Measurements from ENCODE around the gene KRT25. TPM values are rescaled to one million over a fixed set of nuclear protein-coding genes. Genes with fewer than 3 reads are reported as not detected.

Gene KRT25
- total RNA-seq, 1 experiment from 2014 or later = not detected

GRCh38 chr17:40738553-40738952 lies 16.6 kb downstream of the KRT25 start:
- no peaks in the 10 kb centered on the region for H3K4me1 Mint-ChIP-seq (ENCODE audit: low read depth, unreplicated experiment)

GRCh38 chr17:40735016-40735415 lies 20.1 kb downstream of the KRT25 start:
- H3K27ac Mint-ChIP-seq (ENCODE audit: unreplicated experiment) = no peak overlapping the region
- no peaks in the 10 kb centered on the region for H3K4me1 Mint-ChIP-seq (ENCODE audit: low read depth, unreplicated experiment)
- TF ChIP-seq, protein P1, sequence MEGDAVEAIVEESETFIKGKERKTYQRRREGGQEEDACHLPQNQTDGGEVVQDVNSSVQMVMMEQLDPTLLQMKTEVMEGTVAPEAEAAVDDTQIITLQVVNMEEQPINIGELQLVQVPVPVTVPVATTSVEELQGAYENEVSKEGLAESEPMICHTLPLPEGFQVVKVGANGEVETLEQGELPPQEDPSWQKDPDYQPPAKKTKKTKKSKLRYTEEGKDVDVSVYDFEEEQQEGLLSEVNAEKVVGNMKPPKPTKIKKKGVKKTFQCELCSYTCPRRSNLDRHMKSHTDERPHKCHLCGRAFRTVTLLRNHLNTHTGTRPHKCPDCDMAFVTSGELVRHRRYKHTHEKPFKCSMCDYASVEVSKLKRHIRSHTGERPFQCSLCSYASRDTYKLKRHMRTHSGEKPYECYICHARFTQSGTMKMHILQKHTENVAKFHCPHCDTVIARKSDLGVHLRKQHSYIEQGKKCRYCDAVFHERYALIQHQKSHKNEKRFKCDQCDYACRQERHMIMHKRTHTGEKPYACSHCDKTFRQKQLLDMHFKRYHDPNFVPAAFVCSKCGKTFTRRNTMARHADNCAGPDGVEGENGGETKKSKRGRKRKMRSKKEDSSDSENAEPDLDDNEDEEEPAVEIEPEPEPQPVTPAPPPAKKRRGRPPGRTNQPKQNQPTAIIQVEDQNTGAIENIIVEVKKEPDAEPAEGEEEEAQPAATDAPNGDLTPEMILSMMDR (IDR thresholded peaks at IDR 0.05; ENCODE audit: unreplicated experiment) = no peak
- DNase-seq = no peak
- CTCF ChIA-PET = interaction anchor here (1.0 to 12.3 kb wide), 11 partner anchors 11 to 1113 kb away, joined by 3 to 116 read pairs (median 8); partner anchors contain the start of genes KRT25 and SMARCE1
- H3K9me3 Mint-ChIP-seq (ENCODE audit: low read depth, unreplicated experiment) = peaks cover 2% of the 10 kb centered on the region
- intact Hi-C loops (cut with micrococcal nuclease; ENCODE audit: unreplicated experiment) = no loop called here
- H3K27me3 Mint-ChIP-seq (ENCODE audit: unreplicated experiment) = peaks cover 88% of the 10 kb centered on the region
- BruUV-seq (replicated peaks) = no TSS peak
- no peaks in the 10 kb centered on the region for H3K36me3 Mint-ChIP-seq (ENCODE audit: insufficient read depth, unreplicated experiment)
- H3K4me3 Mint-ChIP-seq (ENCODE audit: low read depth, unreplicated experiment) = no peak overlapping the region

More at GRCh38 chr17:40738553-40738952, 16.6 kb downstream of the KRT25 start:
- H3K27me3 Mint-ChIP-seq (ENCODE audit: unreplicated experiment) = peaks cover 88% of the 10 kb centered on the region
- intact Hi-C loops (cut with micrococcal nuclease; ENCODE audit: unreplicated experiment) = no loop called here
- TF ChIP-seq, protein P1 (IDR thresholded peaks at IDR 0.05; ENCODE audit: unreplicated experiment) = no peak
- BruUV-seq (replicated peaks) = no TSS peak
- no peaks in the 10 kb centered on the region for H3K36me3 Mint-ChIP-seq (ENCODE audit: insufficient read depth, unreplicated experiment)
- H3K9me3 Mint-ChIP-seq (ENCODE audit: low read depth, unreplicated experiment) = peaks cover 5% of the 10 kb centered on the region
- no peak overlapping the region for H3K4me3 Mint-ChIP-seq (ENCODE audit: low read depth, unreplicated experiment)
- CTCF ChIA-PET = interaction anchor here (0.5 to 12.3 kb wide), 10 partner anchors 9 to 263 kb away, joined by 3 to 116 read pairs (median 6); partner anchors contain the start of gene KRT25
- DNase-seq = no peak
- H3K27ac Mint-ChIP-seq (ENCODE audit: unreplicated experiment) = no peak overlapping the region

GRCh38 chr17:40734018-40734417 lies 21.1 kb downstream of the KRT25 start:
- Mint-ChIP-seq H3K4me3 (ENCODE audit: low read depth, unreplicated experiment) (no peak overlapping the region), H3K9me3 (ENCODE audit: low read depth, unreplicated experiment) (peaks cover 2% of the 10 kb centered on the region), H3K4me1 (ENCODE audit: low read depth, unreplicated experiment) (no peaks in the 10 kb centered on the region), H3K27me3 (ENCODE audit: unreplicated experiment) (peaks cover 84% of the 10 kb centered on the region), H3K27ac (ENCODE audit: unreplicated experiment) (no peak overlapping the region), H3K36me3 (ENCODE audit: insufficient read depth, unreplicated experiment) (no peaks in the 10 kb centered on the region)
- TF ChIP-seq, protein P1 (IDR thresholded peaks at IDR 0.05; ENCODE audit: unreplicated experiment) = no peak
- no TSS peak for BruUV-seq (replicated peaks)
- peak; percentile 10 for DNase-seq
- CTCF ChIA-PET = interaction anchor here (0.6 to 12.3 kb wide), 11 partner anchors 11 to 1112 kb away, joined by 3 to 116 read pairs (median 5); partner anchors contain the start of gene KRT25
- intact Hi-C loops (cut with micrococcal nuclease; ENCODE audit: unreplicated experiment) = loop anchor here (5.0 kb wide), 1 partner anchor 847 kb away; no protein-coding TSS in a partner anchor

GRCh38 chr17:40730970-40731369 lies 24.2 kb downstream of the KRT25 start:
- BruUV-seq (replicated peaks) = no TSS peak
- H3K4me3 Mint-ChIP-seq (ENCODE audit: low read depth, unreplicated experiment) = no peak overlapping the region
- peaks cover 2% of the 10 kb centered on the region for H3K9me3 Mint-ChIP-seq (ENCODE audit: low read depth, unreplicated experiment)
- CTCF ChIA-PET = interaction anchor here (0.5 to 3.6 kb wide), 29 partner anchors 8 to 774 kb away, joined by 3 to 23 read pairs (median 4); partner anchors contain the start of gene NR1D1
- peaks cover 6% of the 10 kb centered on the region for H3K4me1 Mint-ChIP-seq (ENCODE audit: low read depth, unreplicated experiment)
- H3K36me3 Mint-ChIP-seq (ENCODE audit: insufficient read depth, unreplicated experiment) = no peaks in the 10 kb centered on the region
- intact Hi-C loops (cut with micrococcal nuclease; ENCODE audit: unreplicated experiment) = loop anchor here (5.0 kb wide), 1 partner anchor 844 kb away; no protein-coding TSS in a partner anchor
- peaks cover 65% of the 10 kb centered on the region for H3K27me3 Mint-ChIP-seq (ENCODE audit: unreplicated experiment)
- TF ChIP-seq, protein P1 (IDR thresholded peaks at IDR 0.05; ENCODE audit: unreplicated experiment) = no peak
- H3K27ac Mint-ChIP-seq (ENCODE audit: unreplicated experiment) = no peak overlapping the region
- peak; percentile 8 for DNase-seq
